Measurements from ENCODE around the gene NRN1L. TPM values are rescaled to one million over a fixed set of nuclear protein-coding genes. Genes with fewer than 3 reads are reported as not detected.

Gene NRN1L
- total RNA-seq, 1 experiment from 2014 or later = 1.1 TPM

GRCh38 chr16:67885545-67885944 lies 860 bp downstream of the NRN1L start:
- CTCF ChIA-PET = no interaction called here
- Histone ChIP-seq H3K27me3 (ENCODE audit: control insufficient read depth, insufficient read depth, low read length) (no peaks in the 10 kb centered on the region), H3K27ac (ENCODE audit: low read length) (no peak overlapping the region), H3K4me3 (ENCODE audit: low read depth in 2 of 2, low read length in 2 of 2) (no peak overlapping the region), H3K4me1 (ENCODE audit: control insufficient read depth, insufficient read depth, low read length) (no peaks in the 10 kb centered on the region), H3K9me3 (ENCODE audit: control insufficient read depth, insufficient read depth, low read depth, low read length) (no peaks in the 10 kb centered on the region), H3K36me3 (ENCODE audit: control insufficient read depth, insufficient read depth, low read length) (no peaks in the 10 kb centered on the region; the same call in 1 of the 2 replicates)
- in situ Hi-C loops (cut with HindIII; ENCODE audit: low pct_unique_long_range_greater_than_20kb, low sequenced_read_pairs) = no loop called here
- POLR2A ChIA-PET = no interaction called here
- no TSS peak for BruUV-seq (replicated peaks)
- DNase-seq (ENCODE audit: low read depth, low spot score) (no peak), ATAC-seq (no peak)
- intact Hi-C loops (cut with micrococcal nuclease; ENCODE audit: unreplicated experiment) = no loop called here
- TF ChIP-seq SIN3A (IDR thresholded peaks at IDR 0.05; ENCODE audit: borderline replicate concordance, insufficient read depth, low read depth, low read length) (no peak), POLR2AphosphoS5 (IDR thresholded peaks at IDR 0.05; ENCODE audit: low read depth, low read length) (no peak), TCF7L2 (IDR thresholded peaks at IDR 0.05; ENCODE audit: low read depth, low read length) (no peak), CTCF (IDR thresholded peaks at IDR 0.05) (no peak), REST (IDR thresholded peaks at IDR 0.05; ENCODE audit: insufficient read depth in 1 of 2, low read depth in 2 of 2, low read length in 1 of 2) (no peak)

- Histone ChIP-seq H3K4me1 (ENCODE audit: control insufficient read depth, insufficient read depth, low read length) (no peaks in the 10 kb centered on the region), H3K27ac (ENCODE audit: low read length) (no peak overlapping the region), H3K36me3 (ENCODE audit: control insufficient read depth, insufficient read depth, low read length) (no peaks in the 10 kb centered on the region), H3K27me3 (ENCODE audit: control insufficient read depth, insufficient read depth, low read length) (no peaks in the 10 kb centered on the region), H3K4me3 (ENCODE audit: low read depth in 2 of 2, low read length in 2 of 2) (no peak overlapping the region), H3K9me3 (ENCODE audit: control insufficient read depth, insufficient read depth, low read depth, low read length) (no peaks in the 10 kb centered on the region)
- in situ Hi-C loops (cut with HindIII; ENCODE audit: low pct_unique_long_range_greater_than_20kb, low sequenced_read_pairs) (no loop called here), intact Hi-C loops (cut with micrococcal nuclease; ENCODE audit: unreplicated experiment) (no loop called here)
- CTCF ChIA-PET = no interaction called here
- POLR2A ChIA-PET = no interaction called here
- ATAC-seq = no peak
- DNase-seq (ENCODE audit: low read depth, low spot score) = no peak
- BruUV-seq (replicated peaks) = no TSS peak
- no peak for TF ChIP-seq SIN3A (IDR thresholded peaks at IDR 0.05; ENCODE audit: borderline replicate concordance, insufficient read depth, low read depth, low read length)
- TF ChIP-seq REST (IDR thresholded peaks at IDR 0.05; ENCODE audit: insufficient read depth in 1 of 2, low read depth in 2 of 2, low read length in 1 of 2) = no peak
- TF ChIP-seq CTCF (IDR thresholded peaks at IDR 0.05) = no peak
- TF ChIP-seq POLR2AphosphoS5 (IDR thresholded peaks at IDR 0.05; ENCODE audit: low read depth, low read length) = no peak
- TF ChIP-seq TCF7L2 (IDR thresholded peaks at IDR 0.05; ENCODE audit: low read depth, low read length) = no peak
These were observed 1.3 kb downstream of the NRN1L start for GRCh38 chr16:67885976-67886375.

Measured in Panc1 (cell line).